GM21447 (cell line): Measurements from ENCODE around the gene WARS2.
"Not testable (repeated sequence)": the region's sequence is repeated elsewhere in the genome, so short reads cannot be mapped to it uniquely, and the experiment has no call there.

Source experiments
- ATAC-seq: cut with Tn5 transposase; IDR thresholded peaks from one replicate; pipeline ENCODE4 v1.9.1; 2021; ENCODE audit not compliant: unreplicated experiment

WARS2 gene

GRCh38 chr1:119140177-119141019 is at the start of gene WARS2:
Gene WARS2, minus strand, starts transcription at chr1:119140653. Its CDS starts 9 bp downstream, at chr1:119140644.
- ATAC-seq: peak; percentile 93

GRCh38 chr1:119188926-119189325 is 48.5 kb upstream of the WARS2 start:
- ATAC-seq: no peak

GRCh38 chr1:119187416-119187815 is 47.0 kb upstream of the WARS2 start:
- ATAC-seq: no peak

- ATAC-seq: no peak
Observed at GRCh38 chr1:119186471-119186870, 46.0 kb upstream of the WARS2 start.

- ATAC-seq: no peak
Observed at GRCh38 chr1:119184972-119185371, 44.5 kb upstream of the WARS2 start.

GRCh38 chr1:119181218-119181617 is 40.8 kb upstream of the WARS2 start:
- no peak for ATAC-seq

- no peak for ATAC-seq
Observed at GRCh38 chr1:119179051-119179450, 38.6 kb upstream of the WARS2 start.

- not testable (repeated sequence) for ATAC-seq
Observed at GRCh38 chr1:119172927-119173326, 32.5 kb upstream of the WARS2 start.

- not testable (repeated sequence) for ATAC-seq
Observed at GRCh38 chr1:119171381-119172010, 31.0 kb upstream of the WARS2 start.

- no peak for ATAC-seq
Observed at GRCh38 chr1:119163396-119163795, 22.9 kb upstream of the WARS2 start.

GRCh38 chr1:119160866-119161265 is 20.4 kb upstream of the WARS2 start:
- ATAC-seq: no peak

GRCh38 chr1:119160409-119160808 is 20.0 kb upstream of the WARS2 start:
- ATAC-seq: no peak

GRCh38 chr1:119159966-119160365 is 19.5 kb upstream of the WARS2 start:
- no peak for ATAC-seq

GRCh38 chr1:119159111-119159510 is 18.7 kb upstream of the WARS2 start:
- no peak for ATAC-seq

- not testable (repeated sequence) for ATAC-seq
Observed at GRCh38 chr1:119156761-119157160, 16.3 kb upstream of the WARS2 start.

- ATAC-seq: not testable (repeated sequence)
Observed at GRCh38 chr1:119155069-119155468, 14.6 kb upstream of the WARS2 start.

- no peak for ATAC-seq
Observed at GRCh38 chr1:119150150-119150549, 9.7 kb upstream of the WARS2 start.

- no peak for ATAC-seq
Observed at GRCh38 chr1:119147661-119148090, 7.2 kb upstream of the WARS2 start.

- no peak for ATAC-seq
Observed at GRCh38 chr1:119146466-119146865, 6.0 kb upstream of the WARS2 start.

- no peak for ATAC-seq
Observed at GRCh38 chr1:119144813-119145212, 4.4 kb upstream of the WARS2 start.

- ATAC-seq: no peak
Observed at GRCh38 chr1:119143706-119144105, 3.3 kb upstream of the WARS2 start.

GRCh38 chr1:119141660-119142059 is 1.2 kb upstream of the WARS2 start:
- no peak for ATAC-seq
